Omental fat pad (tissue), 4 donors: ENCODE data around the gene SPSB3. TPM values are rescaled to one million over a fixed set of nuclear protein-coding genes. Genes with fewer than 3 reads are reported as not detected.

Experiments
- ATAC-seq: fragments of 150-250 bp; one replicate; pipeline ENCODE4 v1.9.1; 2016; ENCODE audit warnings: mild to moderate bottlenecking, moderate library complexity; ENCODE audit not compliant: low FRiP score
- DNase-seq: peaks from one replicate; pipeline ENCODE4 v3.0.0-alpha.2; 2019; ENCODE audit warnings: low spot score
- total RNA-seq, 4 donors: library from RNA; depleted of rRNA; stranded (reverse); fragments of >200 nt; gene quantifications; one replicate each; pipeline ENCODE4 v1.1.0, GENCODE V29; 2016
- TF ChIP-seq, protein P1 (sequence below), 3 donors: fragments of 450-650 bp; IDR thresholded peaks; one replicate each; pipeline ENCODE4 v1.5.1; 2016 to 2017; ENCODE audit warnings: antibody characterized with exemption in 3 of 3, mild to moderate bottlenecking in 3 of 3, moderate library complexity in 2 of 3

The SPSB3 gene
- total RNA-seq, 4 donors from 2014 or later = 39.5 to 88.1 (median 50.7) TPM

DNA sequence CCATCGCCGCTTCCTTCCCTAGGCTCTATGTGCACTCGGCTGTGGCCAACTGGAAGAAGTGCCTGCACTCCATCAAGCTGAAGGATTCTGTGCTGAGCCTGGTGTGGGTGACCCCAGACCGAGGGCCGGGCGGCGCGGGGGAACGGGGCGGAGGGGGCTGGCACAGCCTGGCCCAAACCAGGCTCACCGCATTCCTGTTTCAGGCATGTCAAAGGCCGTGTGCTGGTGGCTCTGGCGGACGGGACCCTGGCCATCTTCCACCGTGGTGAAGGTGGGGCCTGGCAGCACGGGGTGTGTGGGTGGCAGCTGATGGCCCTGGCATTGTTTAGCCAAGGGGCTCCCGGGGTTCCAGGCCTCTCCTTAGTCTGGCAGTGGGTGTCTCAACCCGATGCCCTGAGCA lies 15.7 kb downstream of the SPSB3 start:
- DNase-seq (no peak), ATAC-seq (no peak)
- TF ChIP-seq, protein P1, sequence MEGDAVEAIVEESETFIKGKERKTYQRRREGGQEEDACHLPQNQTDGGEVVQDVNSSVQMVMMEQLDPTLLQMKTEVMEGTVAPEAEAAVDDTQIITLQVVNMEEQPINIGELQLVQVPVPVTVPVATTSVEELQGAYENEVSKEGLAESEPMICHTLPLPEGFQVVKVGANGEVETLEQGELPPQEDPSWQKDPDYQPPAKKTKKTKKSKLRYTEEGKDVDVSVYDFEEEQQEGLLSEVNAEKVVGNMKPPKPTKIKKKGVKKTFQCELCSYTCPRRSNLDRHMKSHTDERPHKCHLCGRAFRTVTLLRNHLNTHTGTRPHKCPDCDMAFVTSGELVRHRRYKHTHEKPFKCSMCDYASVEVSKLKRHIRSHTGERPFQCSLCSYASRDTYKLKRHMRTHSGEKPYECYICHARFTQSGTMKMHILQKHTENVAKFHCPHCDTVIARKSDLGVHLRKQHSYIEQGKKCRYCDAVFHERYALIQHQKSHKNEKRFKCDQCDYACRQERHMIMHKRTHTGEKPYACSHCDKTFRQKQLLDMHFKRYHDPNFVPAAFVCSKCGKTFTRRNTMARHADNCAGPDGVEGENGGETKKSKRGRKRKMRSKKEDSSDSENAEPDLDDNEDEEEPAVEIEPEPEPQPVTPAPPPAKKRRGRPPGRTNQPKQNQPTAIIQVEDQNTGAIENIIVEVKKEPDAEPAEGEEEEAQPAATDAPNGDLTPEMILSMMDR (IDR thresholded peaks at IDR 0.05) = no peak

DNA sequence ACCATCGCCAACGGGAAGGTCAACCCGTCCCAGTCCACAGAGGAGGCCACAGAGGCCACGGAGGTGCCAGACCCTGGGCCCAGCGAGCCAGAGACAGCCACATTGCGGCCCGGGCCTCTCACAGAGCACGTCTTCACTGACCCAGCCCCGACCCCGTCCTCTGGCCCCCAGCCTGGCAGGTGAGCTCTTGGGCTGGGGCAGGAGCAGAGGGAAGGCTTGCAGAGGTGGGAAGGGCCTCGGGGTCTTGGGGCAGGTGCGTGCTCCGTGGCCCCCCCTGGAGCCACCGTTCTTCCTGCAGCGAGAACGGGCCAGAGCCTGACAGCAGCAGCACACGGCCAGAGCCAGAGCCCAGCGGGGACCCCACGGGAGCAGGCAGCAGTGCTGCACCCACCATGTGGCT lies 16.1 kb downstream of the SPSB3 start:
- ATAC-seq (no peak), DNase-seq (no peak)
- TF ChIP-seq, protein P1 (IDR thresholded peaks at IDR 0.05) = no peak

DNA sequence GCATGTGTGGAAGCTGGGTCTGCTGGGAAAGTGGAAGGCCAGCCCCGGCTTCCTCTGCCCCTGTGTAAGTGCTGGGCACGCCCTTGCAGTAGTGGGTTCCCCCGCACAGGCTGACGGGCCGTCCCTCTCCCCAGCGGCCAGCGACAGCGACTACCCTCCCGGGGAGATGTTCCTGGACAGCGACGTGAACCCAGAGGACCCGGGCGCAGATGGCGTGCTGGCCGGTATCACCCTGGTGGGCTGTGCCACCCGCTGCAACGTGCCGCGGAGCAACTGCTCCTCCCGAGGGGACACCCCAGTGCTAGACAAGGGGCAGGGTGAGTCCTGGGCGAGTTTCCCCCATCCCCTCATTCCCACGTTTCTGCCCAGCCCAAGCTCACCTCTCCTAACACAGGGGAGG lies 16.5 kb downstream of the SPSB3 start:
- TF ChIP-seq, protein P1 (IDR thresholded peaks at IDR 0.05) = no peak
- ATAC-seq (no peak), DNase-seq (no peak)

DNA sequence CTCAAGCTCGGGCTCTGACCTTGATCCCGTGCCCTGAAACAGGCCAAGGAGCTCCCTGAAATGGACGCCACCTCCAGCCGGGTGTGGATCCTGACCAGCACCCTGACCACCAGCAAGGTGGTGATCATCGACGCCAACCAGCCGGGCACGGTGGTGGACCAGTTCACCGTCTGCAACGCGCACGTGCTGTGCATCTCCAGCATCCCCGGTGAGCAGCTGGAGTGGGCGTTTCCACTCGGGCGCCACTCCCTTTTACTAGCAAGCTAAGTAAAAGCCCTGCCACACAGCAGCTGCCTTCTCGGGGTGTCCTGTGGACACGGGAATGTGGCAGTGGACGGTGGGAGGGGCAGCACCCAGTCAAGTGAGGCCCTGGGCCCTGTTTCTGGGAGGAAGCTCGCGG lies 17.4 kb downstream of the SPSB3 start:
- TF ChIP-seq, protein P1 (IDR thresholded peaks at IDR 0.05) = no peak
- ATAC-seq = no peak
- DNase-seq = no peak

DNA sequence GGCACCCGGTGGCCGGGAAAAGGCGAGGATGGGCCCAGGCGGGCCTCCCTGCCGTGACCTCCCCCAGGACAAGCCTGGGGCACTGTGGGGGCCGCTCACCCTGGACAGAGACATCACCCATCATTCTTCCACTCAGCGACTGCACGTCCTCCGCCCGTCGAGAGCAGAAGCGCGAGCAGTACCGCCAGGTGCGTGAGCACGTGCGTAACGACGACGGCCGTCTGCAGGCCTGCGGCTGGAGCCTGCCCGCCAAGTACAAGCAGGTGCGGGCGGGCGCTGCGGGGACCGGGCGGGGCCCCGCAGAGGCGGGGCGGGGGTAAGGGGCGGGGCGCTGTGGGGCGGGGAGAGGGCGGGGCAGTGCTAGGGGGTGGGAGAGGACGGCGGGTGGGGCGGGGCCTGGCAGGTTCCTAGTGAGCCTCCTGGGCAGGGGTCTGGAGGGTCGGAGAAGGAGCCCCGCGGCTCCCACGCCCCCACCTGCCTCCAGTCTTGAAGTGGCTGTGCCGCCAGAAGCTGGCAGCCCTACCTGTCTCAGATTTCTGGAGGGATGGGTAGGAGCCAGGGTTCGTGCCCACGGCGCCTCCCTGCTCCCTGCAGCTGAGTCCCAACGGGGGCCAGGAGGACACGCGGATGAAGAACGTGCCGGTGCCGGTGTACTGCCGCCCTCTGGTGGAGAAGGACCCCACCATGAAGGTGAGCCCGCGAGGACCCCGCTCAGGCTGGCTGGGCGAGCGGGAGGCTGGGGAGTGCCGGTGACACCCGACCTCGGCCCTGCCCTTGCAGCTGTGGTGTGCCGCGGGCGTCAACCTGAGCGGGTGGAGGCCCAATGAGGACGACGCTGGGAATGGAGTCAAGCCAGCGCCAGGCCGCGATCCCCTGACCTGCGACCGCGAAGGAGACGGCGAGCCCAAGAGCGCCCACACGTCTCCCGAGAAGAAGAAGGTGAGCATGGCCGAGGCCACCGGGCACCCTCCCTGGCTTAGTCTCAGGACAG lies 18.6 kb downstream of the SPSB3 start:
- DNase-seq (no peak), ATAC-seq (no peak)
- TF ChIP-seq, protein P1 (IDR thresholded peaks at IDR 0.05) = no peak

DNA sequence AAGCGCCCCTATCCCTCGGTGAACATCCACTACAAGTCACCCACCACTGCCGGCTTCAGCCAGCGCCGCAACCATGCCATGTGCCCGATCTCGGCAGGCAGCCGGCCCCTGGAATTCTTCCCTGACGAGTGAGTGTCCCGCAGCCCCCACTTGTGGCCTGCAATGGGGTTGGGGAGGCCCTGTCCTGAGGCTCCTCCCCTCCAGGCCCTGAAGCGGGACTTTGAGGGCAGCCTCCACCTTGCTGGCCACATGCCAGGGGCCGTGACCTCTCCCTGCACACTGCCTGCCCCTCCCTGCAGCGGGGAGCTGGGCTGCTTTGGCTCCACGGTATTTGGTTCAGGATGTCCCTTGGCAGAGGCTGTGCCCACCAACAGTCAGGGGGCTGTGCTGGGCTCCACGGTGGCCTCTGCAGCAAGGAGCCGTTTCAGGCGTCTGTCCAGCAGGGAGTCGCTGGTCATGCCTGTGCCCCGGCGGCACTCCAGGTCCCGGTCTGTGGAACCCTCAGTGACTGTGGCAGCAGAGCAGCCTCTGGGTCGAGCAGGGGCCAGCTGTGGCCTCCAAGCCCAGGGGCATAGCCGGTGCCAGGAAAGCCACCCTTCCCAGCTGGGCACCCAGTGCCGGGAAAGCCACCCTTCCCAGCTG lies 19.4 kb downstream of the SPSB3 start:
- TF ChIP-seq, protein P1 (IDR thresholded peaks at IDR 0.05) = no peak
- ATAC-seq (no peak), DNase-seq (no peak)
